ENCODE data around the gene TTF1. TPM values are rescaled to one million over a fixed set of nuclear protein-coding genes. Genes with fewer than 3 reads are reported as not detected.

Gene TTF1
- polyA plus RNA-seq, 1 of the 3 experiments (the other 2 are of a cell fraction): 11.9 TPM

GRCh38 chr9:132333556-132333955 is 73.1 kb downstream of the TTF1 start:
- POLR2A ChIA-PET: no interaction called here
- H3K9me3 ChIP-seq: no peaks in the 10 kb centered on the region

GRCh38 chr9:132328580-132328979 is 78.1 kb downstream of the TTF1 start:
- H3K9me3 ChIP-seq: no peaks in the 10 kb centered on the region
- no peak overlapping the region for H3K4me2 ChIP-seq
- no peak for DNase-seq
- no peaks in the 10 kb centered on the region for H3K9me2 ChIP-seq
- 98% methylated on average over 4 of the region's 4 CpGs for WGBS (ENCODE audit: low lambda C conversion rate)
- peaks cover 2% of the 10 kb centered on the region for H3F3A ChIP-seq (replicated peaks; ENCODE audit: insufficient read depth)
- ChIA-PET CTCF (interaction anchor here (0.6 kb wide), 1 partner anchor 13 kb away, joined by 3 read pairs; no protein-coding TSS in a partner anchor), POLR2A (no interaction called here)
- H3K27ac ChIP-seq (ENCODE audit: low read depth in 2 of 2, low read length in 1 of 2): no peak overlapping the region
- TF ChIP-seq MXI1 (IDR thresholded peaks at IDR 0.05; ENCODE audit: low read depth, low read length): no peak
- no peak for TF ChIP-seq PBX3 (IDR thresholded peaks at IDR 0.05)
- no peak for TF ChIP-seq IRF3 (IDR thresholded peaks at IDR 0.05; ENCODE audit: low read depth, low read length)
- TF ChIP-seq EP300 (IDR thresholded peaks at IDR 0.05; ENCODE audit: borderline replicate concordance in 1 of 2, low read depth in 1 of 2, low read length in 1 of 2): no peak
- TF ChIP-seq RXRA (IDR thresholded peaks at IDR 0.05; ENCODE audit: borderline replicate concordance, low read depth): no peak
- TF ChIP-seq JUND (IDR thresholded peaks at IDR 0.05): no peak
- TF ChIP-seq FOSL2 (IDR thresholded peaks at IDR 0.05; ENCODE audit: borderline replicate concordance, low read depth): no peak
- no peak for TF ChIP-seq SIN3A (IDR thresholded peaks at IDR 0.05; ENCODE audit: borderline replicate concordance, low read depth, low read length)
- TF ChIP-seq RAD21 (IDR thresholded peaks at IDR 0.05; ENCODE audit: low read length): no peak
- no peak for TF ChIP-seq CHD2 (IDR thresholded peaks at IDR 0.05; ENCODE audit: low read length, partially characterized antibody)
- no peak for TF ChIP-seq REST (IDR thresholded peaks at IDR 0.05; ENCODE audit: low read depth, low read length)
- no peak for TF ChIP-seq RCOR1 (IDR thresholded peaks at IDR 0.05; ENCODE audit: low read length)
- no peak for TF ChIP-seq YY1 (IDR thresholded peaks at IDR 0.05; ENCODE audit: low read depth)
- no peak for TF ChIP-seq ELF1 (IDR thresholded peaks at IDR 0.05)
- no peak for TF ChIP-seq USF2 (IDR thresholded peaks at IDR 0.05; ENCODE audit: borderline replicate concordance, low read depth, low read length)
- TF ChIP-seq MEF2A (IDR thresholded peaks at IDR 0.05; ENCODE audit: borderline replicate concordance, low read depth): no peak
- no peak overlapping the region for H2AFZ ChIP-seq (ENCODE audit: low read depth)
- H3K36me3 ChIP-seq (replicated peaks in 1 of 2; ENCODE audit: control insufficient read depth in 1 of 2, insufficient read depth in 2 of 2, low read length in 1 of 2): peaks cover 78 to 86% of the 10 kb centered on the region in 2 experiments
- peaks cover 6% of the 10 kb centered on the region; the same call in 1 of the 2 replicates for H3K79me2 ChIP-seq (ENCODE audit: insufficient read depth)
- no peaks in the 10 kb centered on the region for H4K20me1 ChIP-seq (ENCODE audit: insufficient read depth)
- no peaks in the 10 kb centered on the region for H3K27me3 ChIP-seq (ENCODE audit: insufficient read depth)
- H3K4me1 ChIP-seq (ENCODE audit: control insufficient read depth in 1 of 2, insufficient read depth in 2 of 2, low read depth in 1 of 2, low read length in 1 of 2): no peaks in the 10 kb centered on the region
- H3K4me3 ChIP-seq (ENCODE audit: low read depth in 2 of 2, low read length in 1 of 2): no peak overlapping the region
- H3K9ac ChIP-seq: no peak overlapping the region

More at GRCh38 chr9:132333556-132333955, 73.1 kb downstream of the TTF1 start:
- no peak overlapping the region for H3K4me3 ChIP-seq (ENCODE audit: low read depth in 2 of 2, low read length in 1 of 2)
- 0 out of 2 replicates have a peak, but pooled peaks cover 4% of the 10 kb centered on the region for H3K79me2 ChIP-seq (ENCODE audit: insufficient read depth)
- no peaks in the 10 kb centered on the region for H3K9me2 ChIP-seq
- no peak for TF ChIP-seq GATA2 (CRISPR knock-in tag; IDR thresholded peaks at IDR 0.05)
- H3K27me3 ChIP-seq (ENCODE audit: insufficient read depth): no peaks in the 10 kb centered on the region
- H3K36me3 ChIP-seq (replicated peaks in 1 of 2; ENCODE audit: control insufficient read depth in 1 of 2, insufficient read depth in 2 of 2, low read length in 1 of 2): peaks cover 74 to 92% of the 10 kb centered on the region in 2 experiments
- H3K9ac ChIP-seq: no peak overlapping the region
- H3K4me2 ChIP-seq: no peak overlapping the region
- CTCF ChIA-PET: no interaction called here
- DNase-seq: no peak
- H3K27ac ChIP-seq (ENCODE audit: low read depth in 2 of 2, low read length in 1 of 2): no peak overlapping the region
- no peak overlapping the region for H2AFZ ChIP-seq (ENCODE audit: low read depth)
- peaks cover 7% of the 10 kb centered on the region for H3F3A ChIP-seq (replicated peaks; ENCODE audit: insufficient read depth)
- no peaks in the 10 kb centered on the region for H4K20me1 ChIP-seq (ENCODE audit: insufficient read depth)
- no peaks in the 10 kb centered on the region for H3K4me1 ChIP-seq (ENCODE audit: control insufficient read depth in 1 of 2, insufficient read depth in 2 of 2, low read depth in 1 of 2, low read length in 1 of 2)
- WGBS (ENCODE audit: low lambda C conversion rate): 42% methylated on average over 1 of the region's 1 CpG

Measured in SK-N-SH (cell line).